Stimulated activated CD8-positive, alpha-beta memory T cell treated with anti-CD3 and anti-CD28 coated beads, Interleukin-15, amount 100 ng/mL, for 1 hour (primary cell): ENCODE data around the gene ADAMTS7.
"Not testable (repeated sequence)": the region's sequence is repeated elsewhere in the genome, so short reads cannot be mapped to it uniquely, and the experiment has no call there.

Experiments used
- DNase-seq: peaks from one replicate; pipeline ENCODE4 v3.0.0-alpha.2; 2020; ENCODE audit warnings: low read depth

Gene ADAMTS7

GRCh38 chr15:78811124-78811824, at the start of gene ADAMTS7:
Gene ADAMTS7, minus strand, starts transcription at chr15:78811464. Its CDS starts 244 bp downstream, at chr15:78811220.
- peak; percentile 28 for DNase-seq

- peak; percentile 20 for DNase-seq
Observed at GRCh38 chr15:78859971-78860719, 48.9 kb upstream of the ADAMTS7 start.

- no peak for DNase-seq
Observed at GRCh38 chr15:78855746-78856145, 44.5 kb upstream of the ADAMTS7 start.

- no peak for DNase-seq
Observed at GRCh38 chr15:78854833-78855372, 43.6 kb upstream of the ADAMTS7 start.

GRCh38 chr15:78853500-78853899, 42.2 kb upstream of the ADAMTS7 start:
- no peak for DNase-seq

- DNase-seq, result no peak
Observed at GRCh38 chr15:78850941-78851755, 39.9 kb upstream of the ADAMTS7 start.

- no peak for DNase-seq
Observed at GRCh38 chr15:78850352-78850751, 39.1 kb upstream of the ADAMTS7 start.

GRCh38 chr15:78847387-78847906, 36.2 kb upstream of the ADAMTS7 start:
- not testable (repeated sequence) for DNase-seq

GRCh38 chr15:78846906-78847305, 35.6 kb upstream of the ADAMTS7 start:
- not testable (repeated sequence) for DNase-seq

GRCh38 chr15:78842519-78842918, 31.3 kb upstream of the ADAMTS7 start:
- DNase-seq, result no peak

- DNase-seq, result no peak
Observed at GRCh38 chr15:78841891-78842290, 30.6 kb upstream of the ADAMTS7 start.

GRCh38 chr15:78841376-78841706, 30.1 kb upstream of the ADAMTS7 start:
- DNase-seq, result no peak

- DNase-seq, result no peak
Observed at GRCh38 chr15:78840661-78841375, 29.6 kb upstream of the ADAMTS7 start.

- DNase-seq, result not testable (repeated sequence)
Observed at GRCh38 chr15:78839151-78839550, 27.9 kb upstream of the ADAMTS7 start.

GRCh38 chr15:78838489-78838888, 27.2 kb upstream of the ADAMTS7 start:
- no peak for DNase-seq

GRCh38 chr15:78837543-78837942, 26.3 kb upstream of the ADAMTS7 start:
- DNase-seq, result no peak

- DNase-seq, result no peak
Observed at GRCh38 chr15:78837131-78837530, 25.9 kb upstream of the ADAMTS7 start.

- no peak for DNase-seq
Observed at GRCh38 chr15:78836333-78836732, 25.1 kb upstream of the ADAMTS7 start.

GRCh38 chr15:78831229-78832207, 20.3 kb upstream of the ADAMTS7 start:
- DNase-seq, result no peak

- DNase-seq, result no peak
Observed at GRCh38 chr15:78830514-78831228, 19.4 kb upstream of the ADAMTS7 start.
